Activated CD8-positive, alpha-beta memory T cell treated with anti-CD3 and anti-CD28 coated beads for 24 hours (primary cell): ENCODE measurements around the gene CCDC174.

Source experiments
- DNase-seq: peaks from one replicate; pipeline ENCODE4 v3.0.0-alpha.2; 2020

Gene CCDC174

GRCh38 chr3:14658978-14659377 is 7.4 kb downstream of the CCDC174 start:
- DNase-seq: no peak

- no peak for DNase-seq
These were observed 9.4 kb downstream of the CCDC174 start for GRCh38 chr3:14660942-14661341.

GRCh38 chr3:14663396-14664135 is 12.0 kb downstream of the CCDC174 start:
- DNase-seq: no peak

GRCh38 chr3:14664170-14664569 is 12.6 kb downstream of the CCDC174 start:
- DNase-seq: no peak

DNA sequence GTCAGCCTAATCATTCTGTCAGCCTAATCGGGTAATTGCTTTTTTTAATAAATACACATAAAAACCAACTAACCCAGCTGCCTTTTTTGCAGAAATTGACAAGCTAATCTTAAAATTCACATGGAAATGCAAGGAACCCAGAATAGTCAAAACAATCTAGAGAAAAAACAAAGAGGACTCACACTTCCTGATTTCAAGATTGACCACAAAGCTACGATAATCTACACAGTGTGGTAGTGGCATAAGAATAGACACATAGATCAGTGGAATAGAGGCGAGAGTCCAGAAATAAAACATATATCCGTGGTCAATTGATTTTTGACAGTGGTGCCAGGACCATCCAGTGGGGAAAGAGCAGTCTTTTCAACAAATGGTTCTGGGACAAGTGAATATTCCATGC is 21.0 kb downstream of the CCDC174 start:
- no peak for DNase-seq

- no peak for DNase-seq
These were observed 23.3 kb downstream of the CCDC174 start, which contains the start of gene C3orf20 for GRCh38 chr3:14674841-14675240. C3orf20 (plus strand) TSS chr3:14675141; CDS start chr3:14682714, 7,573 bp downstream.

GRCh38 chr3:14676881-14677280 is 25.3 kb downstream of the CCDC174 start:
- no peak for DNase-seq

- DNase-seq: no peak
These were observed 26.5 kb downstream of the CCDC174 start for GRCh38 chr3:14678015-14678503.

DNA sequence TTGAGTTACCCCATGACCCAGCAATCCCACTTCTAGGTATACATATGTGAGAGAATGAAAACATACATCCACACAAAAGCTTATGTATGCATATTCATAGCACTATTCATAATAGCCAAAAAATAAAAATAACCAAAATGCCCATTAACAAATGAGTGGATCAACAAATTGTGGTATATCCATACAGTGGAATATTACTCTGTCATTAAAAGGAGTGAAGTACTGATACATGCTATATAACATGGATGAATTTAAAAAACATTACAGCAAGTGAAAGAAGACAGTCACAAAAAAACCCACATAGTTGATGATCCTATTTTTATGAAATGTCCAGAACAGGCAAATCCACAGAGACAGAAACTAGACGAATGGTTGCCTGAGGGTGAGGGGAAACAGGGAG is 28.6 kb downstream of the CCDC174 start:
- DNase-seq: no peak

DNA sequence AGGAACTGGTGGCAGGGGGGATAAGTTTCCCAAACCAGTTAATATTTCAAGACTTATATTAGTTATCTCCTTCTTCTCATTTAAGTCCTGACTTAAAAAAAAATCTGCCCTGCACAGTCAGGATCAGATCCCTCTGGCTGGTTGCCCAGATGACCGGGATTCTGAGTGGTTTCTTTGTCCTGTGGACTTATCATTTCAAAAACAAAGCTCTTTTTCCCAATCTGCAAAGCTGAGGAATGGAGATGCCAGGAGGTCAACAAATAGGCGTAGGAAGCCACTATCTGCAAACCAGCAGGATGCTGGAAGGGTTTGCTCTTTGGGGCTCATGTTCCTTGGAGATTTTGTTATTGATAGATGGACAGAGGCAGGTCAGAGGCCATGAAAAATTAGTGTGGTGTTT is 29.2 kb downstream of the CCDC174 start:
- DNase-seq: no peak

- DNase-seq: no peak
These were observed 32.9 kb downstream of the CCDC174 start for GRCh38 chr3:14684447-14684846.

DNA sequence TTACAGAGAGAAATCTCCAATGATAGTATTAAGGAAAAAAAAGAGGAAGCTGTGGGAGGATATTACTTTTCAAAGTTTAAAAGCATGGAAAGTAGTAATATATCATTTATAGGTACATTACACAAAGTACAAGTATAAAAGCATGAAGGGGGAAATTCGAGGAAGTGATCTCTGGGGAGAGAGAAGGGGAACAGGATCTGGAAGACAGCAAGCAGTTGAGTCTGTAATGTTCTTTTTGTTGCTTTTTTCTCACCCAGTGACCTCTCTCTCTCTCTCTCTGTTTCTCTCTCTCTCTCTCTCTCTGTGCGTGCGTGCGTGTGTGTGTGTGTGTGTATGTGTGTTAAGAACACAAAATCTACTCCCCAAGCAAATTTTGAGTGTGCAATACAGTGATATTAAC is 33.6 kb downstream of the CCDC174 start:
- no peak for DNase-seq

DNA sequence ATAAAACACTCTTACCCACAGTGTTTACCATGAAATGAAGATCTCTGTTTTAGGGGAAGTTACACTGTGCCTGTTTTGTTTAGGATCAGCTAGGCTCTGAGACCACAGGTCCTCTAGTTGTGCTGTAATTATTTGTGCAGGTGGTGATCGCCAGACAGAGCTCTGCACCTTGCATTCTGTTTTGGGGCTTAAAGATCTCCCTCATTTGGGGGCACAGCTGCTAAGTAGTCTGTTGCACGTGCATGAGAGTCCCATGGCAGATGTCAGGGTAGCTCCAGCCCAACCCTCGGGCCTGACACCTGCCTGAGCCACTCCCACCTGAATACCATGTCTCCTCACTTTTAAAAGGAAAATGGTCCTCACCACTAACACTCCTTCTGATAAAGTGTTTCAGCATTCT is 35.8 kb downstream of the CCDC174 start:
- no peak for DNase-seq

DNA sequence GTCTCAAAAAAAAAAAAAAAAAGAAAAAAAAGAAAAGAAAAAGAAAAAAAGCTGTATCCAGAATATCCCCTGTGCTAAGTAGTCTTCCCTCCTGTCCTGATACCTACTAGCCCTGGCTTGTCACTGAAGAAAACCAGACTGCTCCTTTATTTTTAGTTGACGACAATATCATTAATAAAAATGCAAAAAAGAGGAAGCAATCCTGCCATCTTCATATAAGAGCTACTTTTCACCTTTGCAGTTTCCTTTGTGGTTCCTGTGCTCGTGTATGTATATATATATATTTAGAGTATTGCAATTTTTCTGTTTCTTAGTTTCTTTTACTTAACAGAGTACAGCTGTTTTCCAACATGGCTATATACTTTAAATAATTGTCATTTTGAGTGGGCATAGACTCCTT is 37.0 kb downstream of the CCDC174 start:
- DNase-seq: no peak

- no peak for DNase-seq
These were observed 37.9 kb downstream of the CCDC174 start for GRCh38 chr3:14689247-14689980.

DNA sequence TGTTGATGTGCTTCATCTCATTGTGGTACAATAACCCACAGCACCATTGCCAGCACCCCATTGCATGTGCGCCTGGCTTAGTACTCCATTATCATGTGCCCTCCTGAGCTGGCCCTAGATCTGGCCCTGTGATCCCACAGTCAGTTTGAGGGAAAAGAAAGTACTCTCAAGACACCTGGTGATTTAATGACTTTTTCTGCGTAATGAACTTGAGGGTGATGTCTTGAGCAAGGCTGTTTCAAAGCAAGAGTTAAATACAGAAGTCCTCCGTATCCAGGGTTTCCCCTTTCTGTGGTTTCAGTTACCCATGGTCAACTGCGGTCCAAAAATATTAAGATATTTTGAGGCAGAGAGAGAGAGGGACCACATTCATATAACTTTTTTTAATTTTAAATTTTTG is 39.7 kb downstream of the CCDC174 start:
- no peak for DNase-seq

DNA sequence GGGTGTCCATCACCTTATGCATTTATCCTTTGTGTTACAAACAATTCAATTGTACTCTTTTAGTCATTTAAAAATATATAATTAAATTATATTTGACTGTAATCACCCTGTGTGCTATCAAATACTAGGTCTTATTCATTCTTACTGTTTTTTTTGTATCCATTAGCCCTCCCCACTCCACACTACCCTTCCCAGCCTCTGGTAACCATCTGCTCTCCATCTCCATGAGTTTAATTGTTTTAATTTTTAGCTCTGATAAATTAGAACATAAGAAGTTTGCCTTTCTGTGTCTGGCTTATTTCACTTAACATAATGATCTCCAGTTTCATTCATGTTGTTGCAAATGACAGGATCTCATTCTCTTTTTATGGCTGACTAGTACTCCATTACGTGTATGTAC is 40.2 kb downstream of the CCDC174 start:
- no peak for DNase-seq

DNA sequence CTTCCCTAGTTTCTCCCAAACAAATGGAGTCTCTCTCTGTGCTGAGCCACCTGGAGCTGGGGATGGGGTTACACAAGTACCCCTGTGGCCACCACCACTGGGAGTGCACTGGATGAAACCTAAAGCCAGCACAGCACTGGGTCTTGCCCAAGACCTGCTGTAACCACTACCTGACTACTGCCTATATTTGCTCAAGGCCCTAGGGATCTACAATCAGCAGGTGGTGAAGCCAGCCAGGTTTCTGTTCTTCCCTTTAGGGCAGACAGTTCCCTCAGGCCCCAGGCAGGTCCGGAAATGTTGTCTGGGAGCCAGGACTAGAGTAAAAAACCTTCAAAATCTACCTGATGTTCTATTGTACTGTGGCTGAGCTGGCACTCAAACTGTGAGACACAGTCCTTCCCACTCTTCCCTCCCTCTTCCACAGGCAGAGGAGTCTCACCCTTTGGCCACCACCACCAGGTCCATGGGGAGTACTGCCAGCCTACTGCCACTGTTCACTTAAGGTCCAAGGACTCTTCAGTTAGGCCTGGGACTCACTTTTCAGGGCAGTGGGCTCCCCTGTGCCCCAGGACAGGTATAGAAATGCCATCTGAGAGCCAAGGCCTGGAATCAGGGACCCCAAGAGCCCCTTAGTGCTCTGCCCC is 47.2 kb downstream of the CCDC174 start:
- no peak for DNase-seq

- DNase-seq: no peak
These were observed 48.1 kb downstream of the CCDC174 start for GRCh38 chr3:14699643-14700042.

DNA sequence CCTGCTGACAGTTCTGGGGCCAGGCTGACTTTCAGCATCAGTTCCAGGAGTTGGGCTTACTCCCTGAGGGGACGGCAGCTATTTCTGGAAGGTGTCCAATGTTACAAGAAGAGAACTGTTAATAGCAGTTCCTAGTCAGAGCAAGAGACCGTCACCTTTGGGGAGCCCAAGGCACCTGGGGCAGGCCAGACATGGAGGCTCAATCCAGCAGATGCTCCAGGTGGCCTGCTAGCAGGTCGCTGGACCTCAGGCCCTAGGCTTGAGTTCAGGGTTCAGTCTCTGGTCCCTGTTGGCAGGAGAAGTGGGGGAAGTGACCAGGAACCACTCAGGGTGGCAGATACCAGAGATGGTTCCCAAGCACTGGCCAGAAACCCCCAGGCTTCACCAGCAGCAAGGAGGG is 49.3 kb downstream of the CCDC174 start:
- no peak for DNase-seq

DNA sequence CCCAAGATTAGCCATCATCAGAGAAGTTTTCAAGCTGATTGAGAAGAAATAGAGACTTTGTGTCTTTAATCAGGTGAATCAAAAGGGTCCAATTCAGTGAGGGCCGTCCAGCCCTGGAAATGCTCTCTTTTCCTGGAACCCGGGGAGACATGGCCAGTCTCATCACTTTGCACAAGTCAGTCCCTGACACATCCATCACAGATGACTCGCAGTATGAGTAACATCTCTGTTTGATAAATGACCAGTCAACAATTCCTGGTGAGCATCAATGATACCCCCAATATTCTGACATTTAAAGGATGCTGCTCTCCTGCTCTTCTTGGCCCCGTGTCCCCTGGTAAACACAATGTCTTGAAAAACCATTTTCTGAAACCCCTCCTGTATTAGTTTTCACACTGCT is 50.1 kb downstream of the CCDC174 start:
- no peak for DNase-seq

GRCh38 chr3:14703128-14703750 is 51.7 kb downstream of the CCDC174 start:
- DNase-seq: no peak

- no peak for DNase-seq
These were observed 52.2 kb downstream of the CCDC174 start for GRCh38 chr3:14703791-14704190.
